Measurements from ENCODE around the gene SIGLECL1.

DNA sequence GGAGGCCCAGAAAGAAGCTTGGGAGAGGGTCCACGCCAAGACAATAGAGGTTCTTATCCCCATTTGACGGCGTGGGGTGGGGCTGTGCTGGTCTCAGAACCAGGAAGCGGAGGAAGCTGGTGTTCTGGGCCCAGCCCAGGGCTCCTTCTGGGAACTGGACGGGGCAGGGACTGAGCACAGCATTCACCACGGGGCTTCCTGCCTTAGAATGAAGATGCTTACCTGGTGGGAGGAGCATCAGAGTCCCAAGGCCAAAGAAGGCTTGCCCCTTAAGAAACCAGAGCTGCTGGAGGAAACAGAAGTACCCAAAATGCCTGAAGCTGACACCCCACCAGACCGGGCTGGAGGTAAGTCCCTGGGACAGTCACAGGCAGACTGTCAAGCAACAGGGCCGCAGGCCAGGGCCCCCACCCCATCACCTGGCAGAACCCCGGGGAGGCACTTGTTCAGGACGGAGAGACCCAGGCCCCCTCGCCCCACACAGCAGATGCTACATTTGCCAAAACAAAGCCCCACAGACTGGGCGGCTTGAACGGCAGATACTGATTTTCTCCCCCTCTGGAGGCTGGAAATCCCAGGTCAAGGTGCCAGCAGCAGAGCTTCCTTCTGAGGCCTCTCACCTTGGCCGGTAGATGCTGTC lies 42.8 kb downstream of the SIGLECL1 start:
- TF ChIP-seq EZH2 (IDR thresholded peaks at IDR 0.05; ENCODE audit: insufficient read depth, poor library complexity, severe bottlenecking) (no peak), EZH2phosphoT487 (IDR thresholded peaks at IDR 0.05; ENCODE audit: insufficient read depth, low read depth) (no peak)

All from GM23248 (cell line).